SK-N-SH treated with all-trans-retinoic acid at 6 μM for 48 hours (cell line): ENCODE results near the gene CREBBP.

Experiments
- ATAC-seq: fragments of 200-7000 bp; cut with Tn5 transposase; 3 replicates; pipeline ENCODE4 v1.9.1; 2020; ENCODE audit warnings: mild to moderate bottlenecking, moderate library complexity
- ARNTL ChIP-seq: fragments of 450-650 bp; formaldehyde crosslinking; IDR thresholded peaks from 2 replicates; pipeline ENCODE4 v1.5.0; 2020; ENCODE audit warnings: low read depth, mild to moderate bottlenecking, moderate library complexity, borderline replicate concordance
- BACH2 ChIP-seq: fragments of 250-450 bp; sonication (Bioruptor Pico); IDR thresholded peaks from 2 replicates; pipeline ENCODE4 v1.9.0; 2021; ENCODE audit warnings: mild to moderate bottlenecking, borderline replicate concordance
- CREB5 ChIP-seq: fragments of 250-450 bp; sonication (Bioruptor Pico); IDR thresholded peaks from 2 replicates; pipeline ENCODE4 v1.5.1; 2020; ENCODE audit warnings: low read depth, mild to moderate bottlenecking, moderate library complexity
- CSDC2 ChIP-seq: fragments of 250-450 bp; sonication (Bioruptor Pico); IDR thresholded peaks from 2 replicates; pipeline ENCODE4 v1.5.0; 2020; ENCODE audit warnings: mild to moderate bottlenecking, moderate library complexity
- CSRNP3 ChIP-seq: fragments of 250-450 bp; sonication (Bioruptor Pico); IDR thresholded peaks from 2 replicates; pipeline ENCODE4 v1.5.1; 2021; ENCODE audit warnings: mild to moderate bottlenecking, moderate library complexity
- ESRRG ChIP-seq: fragments of 250-450 bp; sonication (Bioruptor Pico); IDR thresholded peaks from 2 replicates; pipeline ENCODE4 v1.6.1; 2021; ENCODE audit warnings: mild to moderate bottlenecking
- GLIS3 ChIP-seq: fragments of 250-450 bp; sonication (Bioruptor Pico); IDR thresholded peaks from 2 replicates; pipeline ENCODE4 v1.5.0; 2020; ENCODE audit warnings: mild to moderate bottlenecking, moderate library complexity
- ISL1 ChIP-seq: fragments of 250-450 bp; sonication (Bioruptor Pico); IDR thresholded peaks from 2 replicates; pipeline ENCODE4 v2.1.2; 2022; ENCODE audit warnings: mild to moderate bottlenecking, moderate library complexity
- OSR1 ChIP-seq: fragments of 250-450 bp; sonication (Bioruptor Pico); IDR thresholded peaks from 2 replicates; pipeline ENCODE4 v1.8.0; 2022; ENCODE audit warnings: moderate library complexity, mild to moderate bottlenecking, inconsistent platforms
- PATZ1 ChIP-seq: fragments of 250-450 bp; sonication (Bioruptor Pico); IDR thresholded peaks from 2 replicates; pipeline ENCODE4 v1.8.0; 2020; ENCODE audit warnings: mild to moderate bottlenecking, moderate library complexity, borderline replicate concordance
- POU6F1 ChIP-seq: fragments of 250-450 bp; sonication (Bioruptor Pico); IDR thresholded peaks from 2 replicates; pipeline ENCODE4 v1.8.0; 2021; ENCODE audit warnings: low read depth, mild to moderate bottlenecking, moderate library complexity, borderline replicate concordance
- PPARA ChIP-seq: fragments of 250-450 bp; sonication (Bioruptor Pico); IDR thresholded peaks from 2 replicates; pipeline ENCODE4 v1.5.0; 2020; ENCODE audit warnings: mild to moderate bottlenecking, borderline replicate concordance
- RARB ChIP-seq: fragments of 250-450 bp; sonication (Bioruptor Pico); IDR thresholded peaks from 2 replicates; pipeline ENCODE4 v1.8.0; 2021; ENCODE audit warnings: mild to moderate bottlenecking, moderate library complexity
- SNAI2 ChIP-seq: fragments of 250-450 bp; sonication (Bioruptor Pico); IDR thresholded peaks from 2 replicates; pipeline ENCODE4 v1.5.0; 2020; ENCODE audit warnings: mild to moderate bottlenecking, moderate library complexity
- TCF4 ChIP-seq: fragments of 250-450 bp; sonication (Bioruptor Pico); IDR thresholded peaks from 2 replicates; pipeline ENCODE4 v1.8.0; 2021; ENCODE audit warnings: mild to moderate bottlenecking, moderate library complexity, borderline replicate concordance
- TOX ChIP-seq: fragments of 250-450 bp; sonication (Bioruptor Pico); IDR thresholded peaks from 2 replicates; pipeline ENCODE4 v1.8.0; 2021; ENCODE audit warnings: mild to moderate bottlenecking, moderate library complexity, borderline replicate concordance
- TSHZ2 ChIP-seq: fragments of 250-450 bp; sonication (Bioruptor Pico); IDR thresholded peaks from 2 replicates; pipeline ENCODE4 v1.5.0; 2020; ENCODE audit warnings: mild to moderate bottlenecking, moderate library complexity
- ZC3H10 ChIP-seq: fragments of 250-450 bp; sonication (Bioruptor Pico); IDR thresholded peaks from 2 replicates; pipeline ENCODE4 v1.5.1; 2021; ENCODE audit warnings: mild to moderate bottlenecking, moderate library complexity
- ZFP3 ChIP-seq: fragments of 250-450 bp; sonication (Bioruptor Pico); IDR thresholded peaks from 2 replicates; pipeline ENCODE4 v1.5.0; 2020; ENCODE audit warnings: mild to moderate bottlenecking, moderate library complexity
- ZFP30 ChIP-seq: fragments of 450-650 bp; formaldehyde crosslinking; IDR thresholded peaks from 2 replicates; pipeline ENCODE4 v1.5.0; 2022; ENCODE audit warnings: mild to moderate bottlenecking, moderate library complexity
- ZNF565 ChIP-seq: fragments of 450-650 bp; formaldehyde crosslinking; conservative IDR thresholded peaks from 2 replicates; pipeline ENCODE4 v1.5.0; 2020; ENCODE audit warnings: low read depth, mild to moderate bottlenecking, moderate library complexity
- ZNF70 ChIP-seq: fragments of 450-650 bp; formaldehyde crosslinking; IDR thresholded peaks from 2 replicates; pipeline ENCODE4 v1.5.0; 2020; ENCODE audit warnings: mild to moderate bottlenecking, moderate library complexity
- ZNF8 ChIP-seq: fragments of 450-650 bp; formaldehyde crosslinking; IDR thresholded peaks from 2 replicates; pipeline ENCODE4 v1.5.0; 2020; ENCODE audit warnings: mild to moderate bottlenecking, moderate library complexity

CREBBP gene

GRCh38 chr16:3774819-3775218 lies 105.7 kb downstream of the CREBBP start:
- ATAC-seq, result no peak
- no peak for TF ChIP-seq TSHZ2 (CRISPR knock-in tag)
- no peak for TF ChIP-seq ARNTL (CRISPR knock-in tag)
- TF ChIP-seq BACH2 (CRISPR knock-in tag), result no peak
- no peak for TF ChIP-seq POU6F1 (CRISPR knock-in tag)
- TF ChIP-seq ESRRG, result no peak
- no peak for TF ChIP-seq ISL1 (CRISPR knock-in tag)
- TF ChIP-seq SNAI2 (CRISPR knock-in tag), result no peak
- no peak for TF ChIP-seq ZNF8 (CRISPR knock-in tag)
- TF ChIP-seq CSRNP3 (CRISPR knock-in tag), result no peak
- TF ChIP-seq ZNF565 (CRISPR knock-in tag), result no peak
- TF ChIP-seq ZC3H10 (CRISPR knock-in tag), result no peak
- no peak for TF ChIP-seq GLIS3 (CRISPR knock-in tag)
- TF ChIP-seq ZFP3 (CRISPR knock-in tag), result no peak
- no peak for TF ChIP-seq CSDC2
- TF ChIP-seq PPARA (CRISPR knock-in tag), result no peak
- TF ChIP-seq ZNF70 (CRISPR knock-in tag), result no peak
- TF ChIP-seq RARB (CRISPR knock-in tag), result no peak

- TF ChIP-seq OSR1 (CRISPR knock-in tag), result no peak
- TF ChIP-seq ZNF70 (CRISPR knock-in tag), result no peak
- TF ChIP-seq ZFP30 (CRISPR knock-in tag), result no peak
- TF ChIP-seq PPARA (CRISPR knock-in tag), result no peak
- TF ChIP-seq CREB5 (CRISPR knock-in tag), result no peak
- TF ChIP-seq ARNTL (CRISPR knock-in tag), result no peak
- no peak for TF ChIP-seq CSRNP3 (CRISPR knock-in tag)
- no peak for TF ChIP-seq SNAI2 (CRISPR knock-in tag)
- TF ChIP-seq POU6F1 (CRISPR knock-in tag), result no peak
- TF ChIP-seq ZNF565 (CRISPR knock-in tag), result no peak
- TF ChIP-seq TCF4 (CRISPR knock-in tag), result no peak
- no peak for TF ChIP-seq PATZ1 (CRISPR knock-in tag)
- TF ChIP-seq TOX (CRISPR knock-in tag), result no peak
- no peak for TF ChIP-seq TSHZ2 (CRISPR knock-in tag)
- TF ChIP-seq ZFP3 (CRISPR knock-in tag), result no peak
Measured at GRCh38 chr16:3774156-3774767, 106.3 kb downstream of the CREBBP start.

More at GRCh38 chr16:3774156-3774767, 106.3 kb downstream of the CREBBP start:
- ATAC-seq, result no peak
